GM18517 (cell line): ENCODE results near the gene CACNA2D3.

Experiments used
- ATAC-seq: cut with Tn5 transposase; IDR thresholded peaks from one replicate; pipeline ENCODE4 v1.9.1; 2021; ENCODE audit warnings: mild to moderate bottlenecking, moderate library complexity; ENCODE audit not compliant: unreplicated experiment

Gene CACNA2D3

DNA sequence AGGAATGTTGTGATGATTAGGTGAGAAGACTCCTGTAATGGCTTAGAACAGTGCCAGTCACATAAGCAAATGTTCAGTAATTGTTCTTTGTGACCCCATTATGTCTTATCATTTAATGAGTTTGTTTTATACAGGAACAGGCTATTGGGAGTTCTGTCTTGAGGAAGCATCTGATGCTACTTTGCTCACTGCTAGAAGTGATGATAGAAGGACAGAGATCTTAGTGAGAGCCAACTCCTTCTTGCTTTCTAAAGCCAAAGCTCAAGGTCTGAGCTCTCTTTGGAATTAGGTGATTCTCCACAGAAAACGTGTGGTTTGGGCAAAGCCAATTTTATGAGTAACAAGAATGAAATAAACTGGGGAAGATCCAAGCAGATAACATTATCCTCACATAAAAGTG is 590.7 kb downstream of the CACNA2D3 start:
- no peak for ATAC-seq

DNA sequence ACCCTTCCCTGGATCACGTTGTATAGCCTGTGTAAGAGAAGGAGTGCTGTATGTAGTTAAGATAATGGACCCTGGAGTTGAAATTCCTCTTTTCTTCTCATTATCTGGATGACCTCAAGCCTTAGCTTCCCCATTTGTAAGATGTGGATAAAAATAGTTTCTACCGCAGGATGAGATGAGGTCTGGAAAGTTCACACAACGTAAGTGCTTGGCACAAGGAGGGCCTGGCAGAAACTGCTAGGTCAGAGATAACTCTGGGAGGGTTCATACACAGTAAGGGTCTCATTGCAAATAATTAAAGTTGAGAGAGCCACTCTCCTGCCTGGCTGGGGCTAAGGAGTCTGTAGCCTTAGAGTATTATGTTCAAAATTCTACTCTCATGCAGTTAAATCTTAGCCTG is 591.1 kb downstream of the CACNA2D3 start:
- no peak for ATAC-seq

GRCh38 chr3:54714035-54714434 is 591.7 kb downstream of the CACNA2D3 start:
- no peak for ATAC-seq

DNA sequence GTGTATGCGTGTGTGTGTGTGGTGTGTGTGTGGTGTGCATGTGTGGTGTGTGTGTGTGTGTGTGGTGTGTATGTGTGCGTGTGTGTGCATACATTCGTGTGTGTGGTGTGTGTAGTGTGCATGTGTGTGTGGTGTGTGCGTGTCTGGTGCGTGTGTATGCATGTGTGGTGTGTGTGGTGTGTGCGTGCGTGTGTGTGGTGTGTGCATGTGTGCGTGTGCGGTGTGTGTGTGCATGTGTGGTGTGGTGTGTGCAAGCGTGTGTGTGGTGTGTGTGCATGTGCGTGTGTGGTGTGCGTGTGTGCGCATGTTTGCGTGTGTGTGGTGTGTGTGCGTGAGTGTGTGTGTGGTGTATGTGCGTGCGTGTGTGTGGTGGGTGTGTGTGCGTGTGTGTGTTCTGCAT is 595.2 kb downstream of the CACNA2D3 start:
- no peak for ATAC-seq

- ATAC-seq = no peak
These were observed 597.6 kb downstream of the CACNA2D3 start for GRCh38 chr3:54719914-54720313.

GRCh38 chr3:54720604-54721003 is 598.3 kb downstream of the CACNA2D3 start:
- no peak for ATAC-seq

- no peak for ATAC-seq
These were observed 609.5 kb downstream of the CACNA2D3 start for GRCh38 chr3:54731732-54732445.

DNA sequence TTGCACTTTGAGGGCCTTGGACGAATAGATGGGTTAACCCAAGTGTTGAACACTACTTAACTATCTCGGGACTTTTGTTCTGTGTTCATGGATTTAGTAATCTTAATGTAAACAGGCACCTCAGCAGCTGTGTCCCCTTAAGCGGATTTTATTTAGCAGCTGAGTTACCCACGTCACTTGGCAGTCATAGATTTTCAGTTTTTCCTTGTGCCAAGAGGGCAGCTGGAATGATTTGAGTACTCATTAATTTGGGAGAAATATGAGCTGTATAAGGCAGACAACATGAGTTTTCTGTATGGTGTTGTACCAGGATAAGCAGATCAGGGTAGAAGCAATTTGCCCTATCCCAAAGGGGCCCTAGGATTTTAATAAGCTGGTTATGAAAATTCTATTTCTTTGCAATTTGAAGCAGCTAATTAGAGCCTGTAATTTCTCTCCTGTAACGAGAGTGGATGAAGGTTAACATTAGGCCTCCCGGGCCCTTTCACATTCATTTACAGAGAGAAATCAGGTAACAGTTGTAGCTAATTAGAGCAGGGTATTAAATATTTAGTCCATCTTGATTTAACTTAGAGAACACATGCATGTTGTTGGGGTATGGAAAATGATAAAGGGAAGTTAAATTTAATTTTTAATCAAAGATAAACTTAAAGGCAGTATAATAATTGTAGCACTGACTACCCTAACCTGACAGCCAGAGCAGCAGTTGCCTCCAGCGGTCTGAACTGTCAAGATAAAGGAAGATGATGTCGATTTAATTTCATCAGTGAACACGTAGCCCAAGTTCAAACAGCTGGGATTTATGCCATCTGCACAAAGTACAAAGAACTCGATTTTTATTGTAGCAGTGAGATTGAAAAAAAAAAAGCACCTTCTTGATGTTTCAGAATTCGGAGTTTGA is 611.0 kb downstream of the CACNA2D3 start:
- ATAC-seq = no peak

- no peak for ATAC-seq
These were observed 614.1 kb downstream of the CACNA2D3 start for GRCh38 chr3:54736459-54736858.

DNA sequence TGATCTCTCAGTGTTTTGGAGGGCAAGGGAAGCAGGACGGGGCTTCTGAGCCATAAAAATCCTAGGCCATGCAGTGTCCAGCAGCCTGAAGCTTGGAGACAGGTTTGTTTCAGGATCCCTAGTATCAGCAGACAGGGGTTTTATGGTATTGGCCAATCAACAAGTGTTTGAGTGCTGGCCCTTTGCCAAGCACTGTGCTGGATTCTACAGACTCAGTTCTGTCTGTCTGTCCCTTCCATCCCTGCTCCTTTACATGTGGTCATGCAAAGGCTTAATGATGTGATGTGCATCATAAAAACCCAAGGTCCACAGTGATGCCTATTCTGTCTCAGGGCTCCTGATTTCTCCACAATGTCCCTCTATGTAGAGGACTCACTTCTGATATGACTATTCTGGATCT is 621.4 kb downstream of the CACNA2D3 start:
- ATAC-seq = no peak

GRCh38 chr3:54744291-54744690 is 621.9 kb downstream of the CACNA2D3 start:
- ATAC-seq = no peak

- no peak for ATAC-seq
These were observed 623.5 kb downstream of the CACNA2D3 start for GRCh38 chr3:54745843-54746242.

- no peak for ATAC-seq
These were observed 624.4 kb downstream of the CACNA2D3 start for GRCh38 chr3:54746722-54747121.

DNA sequence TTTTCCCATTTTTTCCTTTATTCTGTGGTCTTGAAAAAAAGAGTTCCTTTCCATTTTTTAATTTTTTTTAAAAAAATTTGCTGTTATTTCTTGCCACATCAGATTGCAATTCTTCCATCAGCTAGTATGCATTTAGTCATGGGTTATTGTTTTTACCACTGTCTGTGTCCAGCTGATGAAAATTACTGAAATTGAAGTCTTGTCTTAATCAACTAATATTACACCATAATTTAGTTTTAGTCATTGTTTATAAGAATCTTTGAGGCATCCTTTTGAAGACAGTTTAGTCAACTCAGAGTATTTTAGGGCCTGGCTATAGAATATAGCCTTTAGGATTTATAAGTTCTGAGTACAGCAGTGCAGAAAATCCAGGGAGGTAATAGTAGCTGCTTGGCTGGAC is 633.4 kb downstream of the CACNA2D3 start:
- ATAC-seq = no peak

DNA sequence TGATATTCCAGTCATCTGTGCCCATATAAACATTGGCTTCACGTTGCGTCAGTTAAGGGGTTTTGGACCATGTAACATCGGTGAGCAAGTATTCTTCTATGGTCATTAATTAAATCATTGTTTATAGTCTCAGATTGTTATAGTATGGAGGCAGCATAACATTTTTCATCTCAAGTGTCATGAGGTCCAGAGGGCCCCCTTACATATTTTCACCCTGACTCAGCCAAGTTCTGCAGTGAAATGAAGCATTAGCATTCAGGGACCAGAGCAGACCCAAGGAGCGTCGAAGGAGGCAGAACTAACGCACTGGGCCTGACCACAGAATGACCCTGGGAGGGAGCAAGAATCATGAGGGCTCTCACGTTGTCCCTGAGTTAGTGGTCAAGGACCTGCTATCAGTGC is 634.0 kb downstream of the CACNA2D3 start:
- no peak for ATAC-seq

DNA sequence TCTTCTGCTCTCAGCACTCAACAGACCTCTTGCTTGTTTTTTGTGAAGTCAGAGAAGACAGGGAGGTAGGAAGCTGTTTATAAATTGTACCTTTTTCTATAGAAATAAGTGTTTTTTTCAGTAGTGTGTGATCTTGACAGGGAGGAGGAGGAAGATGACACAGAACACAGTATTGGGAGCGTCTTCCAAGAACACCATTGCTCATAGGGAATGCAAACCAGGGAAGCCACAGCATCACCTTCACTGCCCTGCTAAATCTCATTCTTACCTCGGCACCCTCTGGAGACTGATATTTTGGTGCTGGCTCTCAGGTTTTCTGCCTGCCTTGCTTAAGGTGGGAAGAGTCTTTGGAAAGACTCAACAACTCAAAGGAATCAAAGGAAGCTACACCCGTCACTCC is 636.1 kb downstream of the CACNA2D3 start:
- ATAC-seq = no peak

GRCh38 chr3:54759166-54759565 is 636.8 kb downstream of the CACNA2D3 start:
- no peak for ATAC-seq

DNA sequence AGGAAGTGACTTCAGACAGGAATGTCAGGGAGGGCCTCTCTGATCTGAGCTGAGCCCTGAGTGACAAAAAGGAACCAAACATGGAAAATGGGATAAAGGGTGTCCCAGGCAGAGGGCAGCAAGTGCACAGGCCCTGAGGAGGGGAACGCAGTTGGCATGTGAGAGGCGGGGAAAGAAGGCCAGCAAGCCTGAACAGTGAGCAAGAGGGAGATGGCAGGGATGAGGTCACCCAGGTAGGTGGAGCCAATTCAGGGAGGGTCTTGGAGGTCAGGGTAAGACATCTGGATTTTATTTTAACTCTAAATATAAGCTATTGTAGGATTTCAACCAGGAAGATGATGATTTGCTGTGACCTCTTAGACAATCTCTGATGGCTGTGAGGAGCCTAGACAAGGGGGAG is 637.8 kb downstream of the CACNA2D3 start:
- ATAC-seq = no peak

- ATAC-seq = no peak
These were observed 639.3 kb downstream of the CACNA2D3 start for GRCh38 chr3:54761637-54762036.

GRCh38 chr3:54764911-54765310 is 642.6 kb downstream of the CACNA2D3 start:
- no peak for ATAC-seq

DNA sequence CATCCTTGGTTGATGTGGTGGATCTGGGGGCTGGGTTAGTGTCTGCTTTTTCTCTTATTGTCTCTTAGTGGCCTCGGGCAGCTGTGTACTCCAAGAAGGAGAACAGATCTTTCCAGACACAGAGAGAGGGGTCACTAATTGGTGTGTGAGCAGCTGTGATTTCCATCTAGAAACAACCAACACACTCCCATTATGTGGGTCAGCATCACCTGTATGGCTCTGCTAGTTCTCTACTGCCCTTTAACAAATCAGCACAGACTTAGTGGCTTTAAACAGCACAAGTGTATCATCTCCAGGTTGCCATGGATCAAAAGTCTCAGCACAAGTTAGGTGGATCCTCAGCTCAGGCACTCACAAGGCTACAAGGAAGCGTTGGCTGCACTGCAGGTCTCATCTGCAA is 648.7 kb downstream of the CACNA2D3 start:
- no peak for ATAC-seq

GRCh38 chr3:54772051-54772450 is 649.7 kb downstream of the CACNA2D3 start:
- ATAC-seq = no peak
